HG02885 (cell line): Measurements from ENCODE around the gene JAM3.

ENCODE experiments used
- ATAC-seq: cut with Tn5 transposase; IDR thresholded peaks from one replicate; pipeline ENCODE4 v1.9.1; 2021; ENCODE audit warnings: mild to moderate bottlenecking; ENCODE audit not compliant: unreplicated experiment, poor library complexity

Gene JAM3

DNA sequence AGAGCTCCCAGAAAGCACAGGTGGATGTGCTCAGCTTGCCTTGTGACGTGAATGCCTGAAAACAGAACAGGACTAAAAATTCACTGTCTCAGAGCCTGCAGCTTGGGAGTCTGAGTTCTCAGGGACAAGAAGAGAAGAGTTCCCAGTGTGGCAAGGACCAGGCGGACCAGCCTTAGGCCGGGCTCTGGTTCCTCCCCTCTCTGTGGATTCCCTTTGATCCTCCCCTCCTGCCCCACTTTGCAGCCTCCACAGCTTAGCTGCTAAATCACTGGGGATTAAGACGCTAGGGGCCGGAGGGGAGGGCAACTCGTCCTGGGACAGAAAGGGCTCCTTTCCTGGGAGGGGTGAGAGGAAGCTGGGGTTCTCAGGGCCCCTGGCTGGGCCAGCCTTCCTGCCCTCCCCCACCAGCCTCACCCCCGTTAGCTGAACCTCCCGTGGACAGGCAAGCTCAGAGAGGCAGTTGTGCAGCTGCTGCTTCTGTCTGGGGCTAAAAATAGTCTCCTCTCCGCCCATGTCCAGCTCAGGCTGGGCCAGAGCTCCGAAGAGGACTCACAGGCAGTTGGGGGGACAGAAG is 29.9 kb upstream of the JAM3 start:
- no peak for ATAC-seq

DNA sequence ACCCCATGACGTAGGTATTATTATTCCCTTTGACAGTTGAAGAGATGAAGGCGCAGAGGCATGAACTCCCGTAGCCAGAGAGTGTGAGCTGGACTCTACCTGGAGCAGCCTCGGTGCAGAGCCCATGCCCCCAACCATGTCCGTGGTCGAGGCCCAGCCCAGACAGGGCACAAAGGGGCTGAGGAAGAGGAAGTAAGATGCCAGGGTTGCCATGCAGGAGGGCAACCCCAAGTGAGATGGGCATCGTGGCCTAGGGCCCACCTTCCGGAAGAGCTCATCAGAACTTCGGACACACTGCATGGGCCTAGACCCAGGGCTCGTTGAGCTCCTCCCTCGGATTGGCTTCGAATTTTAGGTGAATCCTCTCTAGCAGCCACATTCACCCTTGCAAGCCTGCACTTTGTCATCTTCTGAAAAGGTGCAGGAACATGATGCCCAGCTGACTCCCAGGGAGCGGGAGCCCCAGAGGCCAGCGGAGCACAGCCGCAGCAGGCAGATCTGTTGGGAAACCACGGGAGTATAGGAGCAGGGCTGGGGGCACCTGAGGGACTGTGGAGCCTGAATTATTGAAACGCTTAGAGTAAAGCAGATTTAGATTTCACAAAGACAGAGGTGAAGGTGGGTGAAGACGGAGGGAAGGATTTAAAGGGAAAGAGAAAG is 29.0 kb upstream of the JAM3 start:
- ATAC-seq = no peak

- ATAC-seq = no peak
Observed at GRCh38 chr11:134040386-134041302, 28.2 kb upstream of the JAM3 start.

- no peak for ATAC-seq
Observed at GRCh38 chr11:134041349-134041748, 27.5 kb upstream of the JAM3 start.

- no peak for ATAC-seq
Observed at GRCh38 chr11:134041791-134042696, 26.8 kb upstream of the JAM3 start.

DNA sequence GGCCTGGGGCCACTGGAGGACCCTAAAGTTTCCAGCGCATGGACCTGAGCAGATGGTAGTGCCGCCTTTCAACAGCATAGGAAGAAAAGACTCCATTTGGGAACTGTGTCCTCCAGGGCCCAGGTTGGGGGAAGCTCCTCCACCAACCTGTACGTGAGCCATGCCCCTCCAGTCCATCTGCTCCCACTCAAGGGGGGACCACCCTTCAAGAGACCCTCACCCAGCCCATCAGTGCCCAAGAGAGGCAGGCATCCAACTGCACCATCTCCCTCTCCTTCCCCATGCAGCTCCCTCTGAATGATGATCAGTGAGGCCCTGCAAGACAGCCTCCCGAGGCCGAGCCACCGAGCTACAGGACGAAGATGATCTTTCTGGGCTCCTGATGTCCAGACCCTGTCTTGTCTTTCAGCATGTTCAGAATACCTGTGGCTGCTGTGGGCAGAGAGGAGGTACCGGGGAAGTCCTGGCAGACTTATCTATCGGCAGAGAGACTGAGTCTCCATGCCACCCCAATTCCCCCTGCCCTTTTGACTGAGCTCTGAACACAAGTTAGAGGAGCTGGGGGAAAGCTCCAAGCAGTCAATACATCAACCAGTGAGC is 25.0 kb upstream of the JAM3 start:
- no peak for ATAC-seq

DNA sequence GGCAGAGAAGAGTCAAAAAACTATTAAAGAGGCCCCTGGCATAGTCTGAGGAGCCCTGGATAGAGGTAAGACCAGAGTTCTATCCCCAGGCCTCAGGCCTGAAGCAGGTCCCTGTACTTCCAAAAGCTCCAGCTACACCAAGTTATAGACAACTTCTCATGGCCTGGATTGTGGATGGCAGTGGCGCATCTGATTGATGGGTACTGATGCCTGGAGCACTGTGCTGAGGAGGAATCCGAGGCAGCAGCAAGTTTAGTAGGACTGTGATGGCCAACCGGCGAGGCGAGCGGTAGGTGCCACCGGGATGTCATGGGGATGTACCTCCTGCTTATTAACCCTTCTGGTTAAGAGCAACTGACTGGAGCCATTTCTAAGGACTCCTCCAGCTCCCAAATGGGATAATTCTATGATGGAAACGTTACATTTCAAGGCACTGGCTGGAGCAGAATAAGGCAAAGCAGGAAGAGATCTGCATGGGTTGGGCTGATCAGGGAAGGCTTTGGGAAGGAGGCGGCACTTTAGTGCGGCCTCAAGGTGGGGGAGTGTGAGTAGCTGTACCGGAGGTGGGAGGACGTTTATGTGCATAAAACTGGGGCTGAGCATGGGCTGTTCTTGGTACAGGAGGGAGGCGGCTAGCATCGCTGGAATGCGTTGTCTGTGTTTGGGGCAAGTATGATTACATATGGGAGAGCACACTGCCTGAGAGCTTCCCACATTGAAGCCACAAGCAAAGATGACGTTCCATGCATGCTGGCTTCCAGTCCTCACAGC is 24.2 kb upstream of the JAM3 start:
- no peak for ATAC-seq

DNA sequence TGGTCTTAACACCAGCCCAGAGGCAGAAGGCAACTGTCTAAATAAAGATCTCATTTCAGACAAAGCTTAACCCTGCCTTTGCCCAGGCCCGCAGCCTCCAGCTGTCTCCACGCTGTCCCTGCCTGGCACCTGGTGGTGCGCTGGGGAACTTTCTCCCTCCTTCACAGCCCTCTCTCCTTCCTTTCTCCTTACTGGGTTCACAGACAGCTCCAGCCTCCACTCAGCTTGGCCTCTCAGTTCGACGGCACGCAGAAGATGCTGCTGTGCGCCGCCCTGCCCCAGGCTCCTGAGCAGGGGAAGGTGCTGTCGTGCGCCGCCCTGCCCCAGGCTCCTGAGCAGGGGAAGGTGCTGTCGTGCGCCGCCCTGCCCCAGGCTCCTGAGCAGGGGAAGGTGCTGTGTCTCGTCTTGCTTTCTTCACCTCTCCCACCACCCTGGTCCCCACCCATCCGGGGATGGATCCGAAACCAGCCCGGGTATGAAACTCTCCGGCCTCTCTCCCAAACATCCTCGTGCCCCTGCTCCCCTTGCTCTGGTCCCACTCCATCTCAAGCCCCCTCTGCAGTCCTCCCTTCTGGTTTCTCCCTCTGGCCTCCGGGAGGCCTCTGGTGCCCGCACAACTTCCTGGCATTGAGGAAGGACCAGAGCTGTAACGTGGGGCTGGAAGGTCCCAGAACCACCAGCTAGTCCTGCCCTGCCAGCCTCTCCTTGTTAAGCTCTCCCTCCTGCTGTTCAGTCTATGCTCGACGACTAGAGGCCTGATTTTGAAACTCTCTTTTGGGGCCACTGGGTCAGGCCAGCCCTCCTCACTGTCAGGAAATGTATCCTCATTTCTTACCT is 22.9 kb upstream of the JAM3 start:
- no peak for ATAC-seq

GRCh38 chr11:134046681-134047449 is 22.0 kb upstream of the JAM3 start:
- ATAC-seq = no peak

GRCh38 chr11:134047586-134047999 is 21.3 kb upstream of the JAM3 start:
- no peak for ATAC-seq

DNA sequence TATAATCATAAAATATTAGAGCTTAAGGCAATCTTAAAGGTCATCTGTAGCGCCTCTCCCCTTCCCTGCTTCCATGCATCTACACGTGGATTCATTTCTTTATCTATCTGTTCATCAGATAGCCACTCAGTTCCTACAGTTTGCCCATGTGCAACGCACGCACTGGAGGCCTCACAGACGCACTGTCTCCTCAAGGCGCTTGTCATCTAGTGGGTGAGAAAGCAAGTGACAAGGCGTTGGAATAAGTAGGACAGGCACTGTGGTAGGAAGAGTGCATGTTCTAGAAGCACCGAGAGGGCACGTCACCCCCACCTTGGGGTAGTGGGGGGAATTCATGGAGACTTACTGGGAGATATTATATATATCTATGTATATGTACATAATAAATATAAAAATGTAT is 20.8 kb upstream of the JAM3 start:
- no peak for ATAC-seq

- no peak for ATAC-seq
Observed at GRCh38 chr11:134049303-134049702, 19.6 kb upstream of the JAM3 start.

DNA sequence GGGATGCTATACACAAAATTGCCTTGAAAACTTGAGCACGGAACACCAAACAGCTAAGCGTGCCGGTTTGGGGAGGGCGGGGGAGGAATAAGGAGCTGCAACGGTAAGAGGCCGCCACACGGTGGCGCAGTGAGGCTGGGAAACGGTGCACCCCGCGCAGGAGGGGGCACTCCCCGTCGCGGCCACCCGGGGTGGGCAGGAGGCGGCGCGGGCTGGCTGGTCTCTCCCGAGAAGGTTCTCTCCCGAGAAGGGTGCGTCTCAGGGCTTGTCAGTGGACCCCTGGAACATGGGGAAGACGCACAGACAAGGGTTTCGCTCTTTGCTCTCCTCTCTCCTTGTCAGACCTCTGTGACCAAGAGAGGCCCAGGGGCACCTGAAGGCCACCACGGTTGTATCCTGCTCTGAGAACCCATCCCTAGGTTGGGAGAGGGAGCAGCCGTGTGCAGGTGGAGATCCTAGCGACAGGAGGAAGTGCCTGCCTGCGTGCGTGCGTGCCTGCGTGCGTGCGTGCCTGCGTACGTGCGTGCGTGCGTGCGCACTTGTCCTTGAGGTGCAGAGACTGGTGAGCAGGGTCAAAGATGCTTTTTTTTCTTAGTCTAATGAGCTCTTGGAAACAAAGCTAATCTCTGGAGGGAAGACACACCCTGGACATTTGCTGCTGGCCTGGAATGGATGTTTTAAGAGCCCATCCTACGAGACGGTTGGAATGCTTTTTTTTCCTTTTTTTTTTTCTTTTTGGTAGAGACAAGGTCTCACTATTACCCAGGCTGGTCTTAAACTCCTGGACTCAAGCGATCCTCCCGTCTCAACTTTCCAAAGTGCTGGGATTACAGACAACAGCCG is 18.1 kb upstream of the JAM3 start:
- ATAC-seq = peak; percentile 88

- no peak for ATAC-seq
Observed at GRCh38 chr11:134052395-134052987, 16.4 kb upstream of the JAM3 start.

GRCh38 chr11:134052988-134053945 is 15.6 kb upstream of the JAM3 start:
- no peak for ATAC-seq
